Stomach smooth muscle (tissue), 2 donors: Measurements from ENCODE around the gene SHOC1.
"Not testable (repeated sequence)": the region's sequence is repeated elsewhere in the genome, so short reads cannot be mapped to it uniquely, and the experiment has no call there.

Source experiments
- H3K27ac ChIP-seq: one replicate; pipeline ENCODE4 v1.7.0; 2013; ENCODE audit warnings: mild to moderate bottlenecking, low read length, inconsistent platforms
- H3K27me3 ChIP-seq, 2 donors: one replicate each; pipeline ENCODE4 v1.7.0; 2013; ENCODE audit warnings: low read length in 2 of 2; ENCODE audit not compliant: insufficient read depth in 2 of 2, control insufficient read depth in 1 of 2
- H3K36me3 ChIP-seq, 2 donors: one replicate each; pipeline ENCODE4 v1.7.0; 2013; ENCODE audit warnings: low read length in 2 of 2; ENCODE audit not compliant: control insufficient read depth in 2 of 2, insufficient read depth in 2 of 2
- H3K4me1 ChIP-seq: one replicate; pipeline ENCODE4 v1.7.0; 2013; ENCODE audit warnings: low read length; ENCODE audit not compliant: control insufficient read depth, insufficient read depth
- H3K4me3 ChIP-seq, 2 donors: one replicate each; pipeline ENCODE4 v1.7.0; 2013; ENCODE audit warnings: low read length in 2 of 2
- H3K9ac ChIP-seq, 2 donors: one replicate each; pipeline ENCODE4 v1.7.0; 2013; ENCODE audit warnings: low read length in 2 of 2, mild to moderate bottlenecking in 1 of 2
- H3K9me3 ChIP-seq, 2 donors: one replicate each; pipeline ENCODE4 v1.7.0; 2013; ENCODE audit warnings: low read length in 2 of 2; ENCODE audit not compliant: control insufficient read depth in 2 of 2
- donor health status: healthy.
- donor health status: Pancreatic carcinoma.

Gene SHOC1

GRCh38 chr9:111805262-111805661 is 10.5 kb upstream of the SHOC1 start:
- no peak overlapping the region for H3K27ac ChIP-seq

GRCh38 chr9:111804636-111805035 is 9.9 kb upstream of the SHOC1 start:
- H3K27ac ChIP-seq, result no peak overlapping the region
- no peak overlapping the region for H3K9ac ChIP-seq
- H3K4me3 ChIP-seq, result no peak overlapping the region
- no peaks in the 10 kb centered on the region for H3K4me1 ChIP-seq
- H3K9me3 ChIP-seq, result no peaks in the 10 kb centered on the region
- H3K27me3 ChIP-seq, result no peaks in the 10 kb centered on the region
- H3K36me3 ChIP-seq, result no peaks in the 10 kb centered on the region

More at GRCh38 chr9:111805262-111805661, 10.5 kb upstream of the SHOC1 start:
- Histone ChIP-seq H3K4me1 (no peaks in the 10 kb centered on the region), H3K9ac (no peak overlapping the region), H3K9me3 (no peaks in the 10 kb centered on the region), H3K27me3 (no peaks in the 10 kb centered on the region), H3K36me3 (no peaks in the 10 kb centered on the region), H3K4me3 (no peak overlapping the region)

GRCh38 chr9:111803924-111804323 is 9.2 kb upstream of the SHOC1 start:
- no peaks in the 10 kb centered on the region for H3K9me3 ChIP-seq
- H3K9ac ChIP-seq, result no peak overlapping the region
- H3K4me1 ChIP-seq, result no peaks in the 10 kb centered on the region
- H3K27me3 ChIP-seq, result no peaks in the 10 kb centered on the region
- no peak overlapping the region for H3K27ac ChIP-seq
- no peaks in the 10 kb centered on the region for H3K36me3 ChIP-seq
- H3K4me3 ChIP-seq, result no peak overlapping the region

GRCh38 chr9:111799915-111800526 is 5.3 kb upstream of the SHOC1 start:
- Histone ChIP-seq H3K36me3 (no peaks in the 10 kb centered on the region), H3K27ac (no peak overlapping the region), H3K27me3 (no peaks in the 10 kb centered on the region), H3K4me3 (no peak overlapping the region), H3K9ac (no peak overlapping the region), H3K4me1 (no peaks in the 10 kb centered on the region), H3K9me3 (no peaks in the 10 kb centered on the region)

GRCh38 chr9:111799506-111799905 is 4.8 kb upstream of the SHOC1 start:
- H3K27me3 ChIP-seq, result no peaks in the 10 kb centered on the region
- H3K4me3 ChIP-seq, result no peak overlapping the region
- no peak overlapping the region for H3K9ac ChIP-seq
- H3K36me3 ChIP-seq, result no peaks in the 10 kb centered on the region
- H3K4me1 ChIP-seq, result no peaks in the 10 kb centered on the region
- no peaks in the 10 kb centered on the region for H3K9me3 ChIP-seq
- no peak overlapping the region for H3K27ac ChIP-seq

- Histone ChIP-seq H3K27me3 (no peaks in the 10 kb centered on the region), H3K9ac (no peak overlapping the region), H3K4me1 (no peaks in the 10 kb centered on the region), H3K27ac (no peak overlapping the region), H3K4me3 (no peak overlapping the region), H3K36me3 (no peaks in the 10 kb centered on the region), H3K9me3 (no peaks in the 10 kb centered on the region)
These were observed 4.0 kb upstream of the SHOC1 start for GRCh38 chr9:111798786-111799185.

GRCh38 chr9:111795557-111795839 is 761 bp upstream of the SHOC1 start:
- Histone ChIP-seq H3K27me3 (no peaks in the 10 kb centered on the region), H3K9ac (no peak overlapping the region), H3K36me3 (no peaks in the 10 kb centered on the region), H3K4me3 (no peak overlapping the region), H3K9me3 (no peaks in the 10 kb centered on the region), H3K27ac (no peak overlapping the region), H3K4me1 (no peaks in the 10 kb centered on the region)

GRCh38 chr9:111791821-111792220 is 2.9 kb downstream of the SHOC1 start:
- not testable (repeated sequence) for H3K4me3 ChIP-seq, H3K9me3 ChIP-seq, H3K4me1 ChIP-seq, H3K27me3 ChIP-seq, H3K9ac ChIP-seq, H3K27ac ChIP-seq, H3K36me3 ChIP-seq

GRCh38 chr9:111789881-111790280 is 4.9 kb downstream of the SHOC1 start:
- Histone ChIP-seq H3K27ac (no peak overlapping the region), H3K9me3 (no peaks in the 10 kb centered on the region), H3K27me3 (no peaks in the 10 kb centered on the region), H3K9ac (no peak overlapping the region), H3K36me3 (no peaks in the 10 kb centered on the region), H3K4me1 (no peaks in the 10 kb centered on the region), H3K4me3 (no peak overlapping the region)

- H3K4me1 ChIP-seq, result no peaks in the 10 kb centered on the region
- no peaks in the 10 kb centered on the region for H3K36me3 ChIP-seq
- no peak overlapping the region for H3K4me3 ChIP-seq
- H3K9me3 ChIP-seq, result no peaks in the 10 kb centered on the region
- H3K27me3 ChIP-seq, result no peaks in the 10 kb centered on the region
- no peak overlapping the region for H3K9ac ChIP-seq
- H3K27ac ChIP-seq, result no peak overlapping the region
These were observed 10.9 kb downstream of the SHOC1 start for GRCh38 chr9:111783857-111784256.

- Histone ChIP-seq H3K27ac (no peak overlapping the region), H3K4me3 (no peak overlapping the region), H3K4me1 (no peaks in the 10 kb centered on the region), H3K9me3 (no peaks in the 10 kb centered on the region), H3K9ac (no peak overlapping the region), H3K36me3 (no peaks in the 10 kb centered on the region), H3K27me3 (no peaks in the 10 kb centered on the region)
These were observed 11.3 kb downstream of the SHOC1 start for GRCh38 chr9:111783424-111783823.
